ENCODE data around the gene SMIM24.

DNA sequence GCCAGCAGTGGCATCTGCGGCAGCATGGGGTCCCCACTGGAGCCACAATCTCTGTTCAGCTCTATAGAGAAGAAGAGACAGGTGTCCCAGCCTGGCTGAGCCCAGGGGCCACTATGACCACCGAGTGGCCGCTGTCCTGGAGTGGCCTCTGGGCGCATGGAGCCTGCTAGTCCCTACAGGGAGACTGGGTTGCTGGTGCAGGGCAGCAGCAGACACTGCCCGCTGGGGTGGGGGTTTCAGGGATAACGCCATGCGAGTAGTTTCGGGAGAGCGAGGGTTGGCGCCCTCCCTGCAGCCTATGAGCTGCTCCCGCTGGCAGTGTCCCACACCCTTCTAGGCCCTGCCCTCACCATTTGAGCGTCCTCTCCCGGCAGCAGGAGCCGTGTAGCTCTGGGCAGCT is 47.8 kb upstream of the SMIM24 start:
- no peak for TF ChIP-seq EZH2 (IDR thresholded peaks at IDR 0.05; ENCODE audit: borderline replicate concordance, insufficient read depth, low read depth, low read length, poor library complexity, severe bottlenecking)
- TF ChIP-seq, protein P1, sequence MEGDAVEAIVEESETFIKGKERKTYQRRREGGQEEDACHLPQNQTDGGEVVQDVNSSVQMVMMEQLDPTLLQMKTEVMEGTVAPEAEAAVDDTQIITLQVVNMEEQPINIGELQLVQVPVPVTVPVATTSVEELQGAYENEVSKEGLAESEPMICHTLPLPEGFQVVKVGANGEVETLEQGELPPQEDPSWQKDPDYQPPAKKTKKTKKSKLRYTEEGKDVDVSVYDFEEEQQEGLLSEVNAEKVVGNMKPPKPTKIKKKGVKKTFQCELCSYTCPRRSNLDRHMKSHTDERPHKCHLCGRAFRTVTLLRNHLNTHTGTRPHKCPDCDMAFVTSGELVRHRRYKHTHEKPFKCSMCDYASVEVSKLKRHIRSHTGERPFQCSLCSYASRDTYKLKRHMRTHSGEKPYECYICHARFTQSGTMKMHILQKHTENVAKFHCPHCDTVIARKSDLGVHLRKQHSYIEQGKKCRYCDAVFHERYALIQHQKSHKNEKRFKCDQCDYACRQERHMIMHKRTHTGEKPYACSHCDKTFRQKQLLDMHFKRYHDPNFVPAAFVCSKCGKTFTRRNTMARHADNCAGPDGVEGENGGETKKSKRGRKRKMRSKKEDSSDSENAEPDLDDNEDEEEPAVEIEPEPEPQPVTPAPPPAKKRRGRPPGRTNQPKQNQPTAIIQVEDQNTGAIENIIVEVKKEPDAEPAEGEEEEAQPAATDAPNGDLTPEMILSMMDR (IDR thresholded peaks at IDR 0.05) = no peak

Data from B cell (primary cell).